ENCODE results near the gene TAOK1.

The TAOK1 gene

DNA sequence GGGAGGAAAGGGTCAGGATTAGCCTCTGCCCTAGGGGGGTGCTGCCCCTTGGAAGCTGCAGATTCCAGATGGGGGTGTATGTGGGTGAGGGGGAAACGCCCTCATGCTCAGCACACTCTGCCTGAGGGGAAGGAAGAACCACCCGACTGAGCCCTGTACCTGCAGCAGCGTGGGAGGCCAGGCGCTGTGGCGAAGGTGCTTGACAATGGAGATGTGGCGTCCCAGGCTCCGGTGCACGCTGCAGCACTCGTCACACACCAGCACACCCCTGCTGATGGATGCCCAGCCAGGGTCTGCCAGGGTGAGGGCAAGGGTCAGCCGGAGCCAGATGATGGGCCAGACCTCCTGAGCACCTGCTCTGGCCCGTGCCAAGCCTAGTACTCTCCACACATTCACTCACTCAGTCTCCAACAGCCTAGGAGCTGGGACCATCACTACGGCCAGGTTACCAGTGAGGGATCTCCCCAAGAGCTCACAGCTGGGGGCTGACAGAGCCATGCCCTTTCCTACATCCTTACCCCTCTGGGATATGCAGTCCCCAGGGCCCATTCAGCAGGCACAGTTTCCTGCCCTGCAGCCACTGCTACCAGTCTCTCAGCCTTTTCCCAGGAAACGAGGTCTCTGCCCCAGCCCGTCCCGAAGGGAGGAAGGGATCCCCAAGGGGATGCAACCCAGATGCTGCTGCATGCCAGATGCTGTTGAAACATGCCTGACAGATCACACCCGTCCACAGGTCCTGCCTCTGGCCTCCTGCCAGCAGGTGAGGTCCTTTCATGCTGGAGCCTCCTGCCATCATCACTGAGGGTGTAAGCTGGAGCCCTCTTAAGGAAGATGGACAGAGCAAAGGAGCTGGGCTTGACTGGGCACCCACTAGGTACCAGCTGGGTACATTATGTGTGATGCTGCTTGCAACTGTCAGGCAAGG, 193.4 kb downstream of the TAOK1 start:
- no peak for DNase-seq (ENCODE audit: low read depth, low spot score)

- DNase-seq (ENCODE audit: low read depth, low spot score): no peak
Measured at GRCh38 chr17:29584452-29585079, 194.4 kb downstream of the TAOK1 start.

DNA sequence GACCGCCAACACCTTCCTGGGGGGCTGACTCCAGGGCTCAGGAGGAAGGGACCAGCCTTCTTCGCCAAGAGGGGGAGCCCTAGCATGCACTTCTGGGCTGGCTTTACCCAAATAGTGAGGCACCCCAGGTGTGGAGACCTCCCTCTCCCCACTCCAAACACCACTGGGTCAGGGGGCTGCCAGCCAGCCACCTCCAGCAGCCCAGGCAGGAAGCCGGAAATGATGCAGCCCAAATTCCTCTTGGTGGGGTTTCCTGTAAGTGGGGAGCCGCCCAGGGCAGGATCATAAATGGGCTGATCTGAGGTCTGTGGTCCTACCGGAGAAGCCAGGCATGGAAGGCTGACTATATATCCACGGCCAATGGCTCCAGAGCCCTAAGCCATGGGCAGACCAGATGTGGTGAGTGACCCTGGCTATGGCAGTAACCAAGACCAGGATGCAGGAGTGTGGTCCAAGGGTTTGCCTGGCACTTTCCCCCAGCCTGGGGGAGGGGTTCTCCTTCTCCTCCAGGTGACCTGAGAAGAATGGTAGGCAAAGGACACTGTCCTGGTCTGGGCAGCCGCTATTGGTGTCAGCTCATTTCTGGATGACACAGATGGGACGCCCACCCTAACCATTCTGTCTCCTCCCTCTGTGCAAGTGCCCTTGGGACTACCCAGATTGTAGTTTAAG, 195.1 kb downstream of the TAOK1 start:
- DNase-seq (ENCODE audit: low read depth, low spot score): no peak

DNA sequence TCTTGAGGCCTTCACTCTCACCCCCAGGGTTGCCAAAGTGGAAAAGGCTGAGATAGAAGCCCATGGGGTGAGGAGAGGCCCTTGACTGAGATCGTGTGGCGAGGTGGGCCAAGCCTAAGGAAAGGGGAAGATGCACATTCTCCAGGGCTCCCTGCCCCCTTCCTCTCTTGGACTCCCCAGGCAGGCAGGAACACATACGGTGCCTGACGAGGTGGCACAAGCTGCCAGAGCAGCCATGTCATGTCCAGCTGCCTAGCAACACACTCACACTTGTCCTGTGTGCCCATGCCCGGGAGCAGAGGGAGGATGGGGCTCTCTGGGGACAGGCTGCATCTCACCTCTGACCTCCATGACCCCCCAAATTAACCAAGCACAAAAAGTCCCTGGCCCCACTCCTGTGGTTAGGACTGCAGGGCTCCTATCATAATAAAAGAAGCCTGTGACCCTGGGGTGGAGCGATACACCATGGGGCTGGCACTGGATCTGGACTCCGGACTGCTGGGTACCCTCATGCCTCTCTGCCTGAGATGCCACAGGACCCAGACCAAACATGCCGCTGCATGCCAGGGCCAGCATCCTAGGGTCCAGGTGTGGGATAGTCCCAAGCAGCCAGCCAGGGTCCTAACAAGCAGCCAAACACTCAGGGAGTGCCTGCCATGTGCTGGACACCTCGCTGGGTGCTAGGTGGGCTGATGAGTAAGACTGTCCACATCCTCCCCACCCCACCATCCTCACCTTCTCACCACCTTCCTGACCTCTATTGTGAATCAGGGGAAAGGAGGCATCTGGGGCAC, 196.7 kb downstream of the TAOK1 start:
- DNase-seq (ENCODE audit: low read depth, low spot score): no peak

- no peak for DNase-seq (ENCODE audit: low read depth, low spot score)
Measured at GRCh38 chr17:29587591-29587990, 197.4 kb downstream of the TAOK1 start.

DNA sequence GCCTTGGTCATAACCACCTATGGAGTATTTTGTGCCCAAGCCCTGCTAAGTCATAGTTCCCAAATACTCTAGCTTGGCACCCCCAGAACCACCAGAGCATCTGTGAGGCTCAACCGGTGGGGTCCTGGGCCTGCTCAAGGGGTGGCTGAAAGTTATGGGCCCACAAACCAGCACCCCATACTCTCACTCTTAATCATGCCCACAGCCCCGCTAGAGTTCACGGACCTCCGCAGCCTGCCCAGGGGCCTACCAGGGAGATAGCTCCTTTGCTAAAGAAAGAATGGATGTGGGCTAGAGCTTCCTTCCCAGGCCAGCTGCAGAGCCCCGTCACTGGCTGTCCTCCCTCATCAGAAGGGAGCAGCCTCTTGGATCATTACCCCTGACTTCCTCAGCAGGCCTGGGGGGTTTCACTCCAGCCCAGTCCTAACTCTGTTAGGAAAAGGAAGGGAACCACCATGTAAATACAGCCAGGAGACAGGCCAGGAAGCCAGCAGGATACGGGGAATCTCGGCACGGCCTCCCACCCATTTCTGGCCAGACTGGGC, 197.9 kb downstream of the TAOK1 start:
- DNase-seq (ENCODE audit: low read depth, low spot score): no peak

GRCh38 chr17:29588562-29589411, 198.6 kb downstream of the TAOK1 start:
- DNase-seq (ENCODE audit: low read depth, low spot score): no peak

- no peak for DNase-seq (ENCODE audit: low read depth, low spot score)
Measured at GRCh38 chr17:29589524-29590410, 199.6 kb downstream of the TAOK1 start, which contains the start of gene GIT1. Gene GIT1 (minus strand): TSS chr17:29589648. CDS start chr17:29589378, 270 bp downstream.

DNA sequence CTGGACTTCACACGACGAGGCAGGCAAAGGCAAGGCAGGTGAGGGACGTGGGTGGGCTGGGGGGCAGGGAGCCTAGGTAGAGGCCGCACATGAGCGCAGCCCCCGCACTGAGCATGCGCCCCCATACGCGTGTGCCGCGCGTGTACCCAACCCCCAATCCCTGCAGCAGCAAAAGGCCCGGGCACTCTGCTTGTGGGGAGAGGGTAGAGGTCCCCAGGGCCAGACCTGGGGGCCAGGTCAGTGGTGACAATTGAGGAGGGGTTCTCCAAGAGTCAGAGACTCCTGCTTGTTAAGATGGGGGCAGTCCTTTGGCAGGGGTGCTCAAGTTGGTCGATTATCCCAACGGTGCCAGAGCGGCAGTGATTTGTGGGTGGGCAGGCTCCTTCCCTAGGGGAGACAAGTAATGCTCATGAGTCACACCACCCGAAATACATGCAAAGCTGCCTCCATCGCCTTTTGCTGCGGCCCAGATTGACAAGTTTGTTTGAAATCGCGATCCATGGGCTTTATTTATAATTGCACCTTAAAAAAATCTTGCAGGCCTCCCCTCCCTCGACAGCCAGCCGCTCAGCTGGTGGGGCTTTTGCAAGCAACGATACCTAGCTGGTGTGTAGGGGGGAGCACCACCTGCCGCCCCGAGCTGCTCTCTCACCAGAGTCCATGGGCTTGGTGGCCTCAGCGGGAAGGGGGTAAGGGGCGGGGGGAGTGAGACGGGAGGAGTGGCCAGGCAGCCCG, 200.4 kb downstream of the TAOK1 start:
- DNase-seq (ENCODE audit: low read depth, low spot score): no peak

DNA sequence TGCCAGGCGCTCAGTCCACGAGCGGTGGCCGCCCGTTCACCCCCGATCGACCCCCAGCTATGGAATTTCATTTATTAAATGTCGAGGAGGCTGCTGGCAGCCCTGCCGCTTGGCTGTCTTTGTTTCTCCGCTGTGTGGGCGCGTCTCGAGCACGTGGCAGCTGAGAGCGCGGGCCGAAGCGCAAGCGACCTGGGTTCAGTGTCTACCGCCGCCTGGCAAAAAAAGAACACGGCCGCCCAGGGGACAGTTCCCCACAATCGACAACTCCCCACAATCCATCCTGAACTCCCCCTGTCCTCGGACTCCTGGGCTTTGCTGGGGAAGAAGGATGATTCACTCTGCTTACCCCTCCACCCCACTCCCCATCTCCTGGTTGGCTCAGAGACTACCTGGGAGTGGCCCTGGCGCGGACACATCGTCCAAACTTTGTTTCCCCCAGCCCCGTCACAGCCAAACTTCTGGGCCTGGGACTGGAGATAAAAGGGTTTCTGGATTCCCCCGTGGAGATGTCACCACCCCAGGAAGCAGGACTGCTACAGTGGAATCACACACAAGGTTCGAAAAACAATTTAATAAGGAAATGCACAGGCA, 201.1 kb downstream of the TAOK1 start:
- no peak for DNase-seq (ENCODE audit: low read depth, low spot score)

DNA sequence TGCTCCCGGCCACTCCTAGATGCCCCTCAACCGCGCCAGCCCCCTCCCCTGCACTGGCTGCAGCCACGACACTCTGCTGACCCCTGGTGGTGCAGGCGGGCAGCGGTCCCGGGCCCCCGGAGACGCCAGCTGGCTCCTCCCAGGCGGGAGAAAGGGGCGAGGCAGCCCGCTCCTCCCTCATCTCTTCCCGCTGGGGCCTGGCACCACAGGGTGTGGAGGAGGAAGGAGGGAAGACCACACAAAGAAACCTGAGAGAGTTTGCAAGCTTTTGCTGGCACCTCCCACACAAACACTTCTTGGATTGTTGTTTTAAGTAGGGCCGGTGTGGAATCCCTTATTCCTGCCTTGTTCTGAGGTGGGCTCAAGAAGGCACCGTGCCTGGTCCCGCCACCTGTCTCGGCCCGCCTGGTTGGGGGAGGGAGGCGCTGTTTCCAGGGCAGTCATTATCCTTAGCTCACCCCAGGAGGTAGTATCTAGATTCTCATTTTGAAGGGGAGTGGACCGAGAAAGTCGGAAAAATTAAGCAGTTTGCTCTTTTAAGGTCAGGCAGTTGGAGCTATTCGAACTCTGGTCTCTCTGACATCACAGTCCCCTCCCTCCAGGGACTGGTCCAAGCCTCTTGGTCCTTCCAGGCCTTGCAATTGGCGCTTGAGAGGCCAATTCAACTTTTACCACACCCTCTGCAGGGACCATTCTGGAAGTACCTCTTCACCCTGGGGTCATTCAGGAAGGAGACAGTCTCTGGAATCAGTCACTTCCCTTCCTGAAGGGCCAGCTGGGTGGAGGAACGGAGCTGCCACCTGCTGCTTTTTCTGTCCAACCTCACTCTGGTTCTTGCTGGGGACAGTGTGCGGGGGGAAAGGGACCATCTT, 201.8 kb downstream of the TAOK1 start:
- DNase-seq (ENCODE audit: low read depth, low spot score): peak; percentile 66

- no peak for DNase-seq (ENCODE audit: low read depth, low spot score)
Measured at GRCh38 chr17:29592850-29593551, 202.8 kb downstream of the TAOK1 start, which contains the start of gene ANKRD13B. Gene ANKRD13B (plus strand): TSS chr17:29593132. CDS start chr17:29593622, 490 bp downstream.

DNA sequence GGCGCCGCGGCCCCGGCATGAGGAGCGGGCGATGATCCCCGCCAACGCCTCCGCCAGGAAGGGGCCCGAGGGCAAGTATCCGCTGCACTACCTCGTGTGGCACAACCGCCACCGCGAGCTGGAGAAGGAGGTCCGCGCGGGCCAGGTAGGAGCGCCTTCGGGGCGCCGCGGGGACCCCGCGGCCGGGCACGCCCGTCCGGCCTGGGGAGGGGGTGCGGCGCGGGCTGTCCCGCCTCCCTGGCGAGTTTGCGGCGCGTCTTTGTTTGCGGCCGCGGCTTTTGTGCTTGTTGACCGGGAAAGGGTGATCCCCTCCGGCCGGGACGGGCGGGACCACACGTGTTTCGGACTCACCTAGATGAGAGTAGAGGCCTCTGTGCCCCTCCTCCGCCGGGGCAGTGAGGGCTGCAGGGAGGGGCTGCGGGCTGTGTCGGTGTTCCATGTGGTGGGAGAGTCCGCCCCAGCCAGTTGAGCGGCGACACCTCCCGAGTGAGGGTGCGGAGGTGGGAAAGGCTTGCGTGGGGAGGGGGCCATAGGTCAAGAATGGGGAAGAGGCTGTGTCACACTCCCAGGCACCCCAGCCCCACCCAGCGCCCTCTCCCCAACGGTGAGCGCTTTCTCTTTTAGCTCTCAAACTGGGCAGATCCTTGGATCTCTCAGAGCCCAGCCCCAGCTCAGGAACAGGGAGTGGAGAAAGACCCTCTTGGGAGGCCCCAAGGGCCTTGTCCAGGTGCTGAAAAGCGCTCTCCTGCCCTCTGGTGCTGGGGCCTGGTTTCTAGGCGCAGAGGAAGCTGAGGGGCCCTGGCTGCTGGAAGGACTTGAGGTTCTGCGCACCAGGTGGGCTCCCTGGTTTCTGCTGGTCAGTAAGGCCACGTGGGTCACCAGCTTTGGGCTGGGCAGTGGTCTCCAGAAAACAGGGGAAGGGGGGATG, 203.7 kb downstream of the TAOK1 start:
- no peak for DNase-seq (ENCODE audit: low read depth, low spot score)

- no peak for DNase-seq (ENCODE audit: low read depth, low spot score)
Measured at GRCh38 chr17:29594519-29595090, 204.4 kb downstream of the TAOK1 start.
